Activated CD8-positive, alpha-beta memory T cell treated with anti-CD3 and anti-CD28 coated beads for 36 hours (primary cell): ENCODE data around the gene PTPRG. TPM values are rescaled to one million over a fixed set of nuclear protein-coding genes. Genes with fewer than 3 reads are reported as not detected.

Source experiments
- CTCF ChIA-PET: fragments of 350-600 bp; sonication (Branson Sonifier 250); formaldehyde crosslinking; loops from one replicate; lab custom pipeline; 2021; ENCODE audit warnings: antibody characterized with exemption; lab: Charles Lee
- POLR2A ChIA-PET: fragments of 350-600 bp; sonication (Branson Sonifier 250); formaldehyde crosslinking; loops from one replicate; lab custom pipeline; 2021; ENCODE audit warnings: antibody characterized with exemption; lab: Charles Lee
- total RNA-seq, 2 experiments: library from RNA; stranded (reverse); gene quantifications; one replicate each; pipeline ENCODE4 v1.2.3, GENCODE V29; 2021

Gene PTPRG
- total RNA-seq, 2 experiments from 2014 or later, result not detected

DNA sequence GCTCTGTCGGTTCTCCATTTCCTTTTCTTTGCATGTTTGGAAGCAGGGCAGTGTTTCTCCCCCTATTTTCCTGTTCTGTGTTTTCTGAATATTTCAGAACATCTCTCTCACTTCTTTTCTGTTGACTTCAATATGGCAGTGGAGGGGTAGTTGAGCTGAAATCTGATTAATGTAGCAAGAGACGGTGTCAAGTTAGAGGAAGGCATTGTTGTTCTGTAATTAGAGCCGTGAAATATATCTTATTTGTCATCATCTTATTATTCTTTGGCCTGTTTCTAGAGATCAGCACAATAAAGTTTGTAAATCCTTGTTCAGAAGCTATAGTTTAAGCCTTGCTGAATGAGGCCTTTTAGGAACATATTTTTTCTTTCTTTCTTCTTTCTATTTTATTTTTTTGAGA is 353.9 kb downstream of the PTPRG start:
- ChIA-PET CTCF (interaction anchor here (0.5 kb wide), 1 partner anchor 74 kb away, joined by 4 read pairs; no protein-coding TSS in a partner anchor), POLR2A (no interaction called here)

DNA sequence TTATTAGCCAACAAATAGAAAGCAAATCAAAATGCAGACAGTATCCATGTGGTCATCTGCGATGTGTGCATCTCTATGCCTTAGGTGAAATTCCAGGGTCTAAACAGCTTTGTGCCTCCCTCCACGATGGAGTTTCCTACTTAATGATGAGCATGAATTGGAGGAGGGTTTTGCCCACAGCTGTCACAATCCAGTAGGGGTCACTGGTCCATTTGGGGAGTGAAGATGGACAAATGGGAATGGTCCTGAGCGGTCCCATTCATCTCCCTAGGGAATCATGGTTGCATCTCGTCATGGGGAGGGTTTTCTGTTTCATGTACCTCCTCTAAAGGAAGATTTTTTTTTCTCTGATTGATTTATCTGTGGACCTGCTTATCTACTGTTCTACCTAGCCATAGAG is 358.0 kb downstream of the PTPRG start:
- ChIA-PET CTCF (no interaction called here), POLR2A (no interaction called here)

DNA sequence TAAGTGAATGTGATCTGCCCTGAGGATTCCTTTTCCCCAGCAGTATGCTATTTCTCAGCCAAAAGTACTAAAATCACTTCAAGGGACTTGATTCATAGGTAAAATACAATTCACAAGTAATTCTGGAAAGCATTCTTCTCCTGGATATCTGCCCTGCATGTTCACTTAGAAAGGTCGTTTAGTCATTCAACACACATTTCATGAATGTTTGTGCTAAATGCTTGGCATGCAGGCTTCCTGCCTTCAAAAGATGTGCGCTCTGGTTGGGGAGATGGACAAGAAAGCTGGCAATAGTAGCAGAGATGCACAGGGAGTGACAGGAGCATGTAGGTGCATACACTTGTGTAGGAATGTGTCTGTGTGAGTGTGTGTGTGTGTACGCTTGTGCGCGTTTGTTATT is 360.7 kb downstream of the PTPRG start:
- CTCF ChIA-PET, result no interaction called here
- POLR2A ChIA-PET, result no interaction called here

- CTCF ChIA-PET, result no interaction called here
- POLR2A ChIA-PET, result no interaction called here
Observed at GRCh38 chr3:61924090-61924735, 362.8 kb downstream of the PTPRG start.

GRCh38 chr3:61924991-61925390 is 363.6 kb downstream of the PTPRG start:
- ChIA-PET CTCF (no interaction called here), POLR2A (no interaction called here)

- ChIA-PET CTCF (no interaction called here), POLR2A (no interaction called here)
Observed at GRCh38 chr3:61925721-61926120, 364.4 kb downstream of the PTPRG start.

GRCh38 chr3:61926923-61927322 is 365.6 kb downstream of the PTPRG start:
- ChIA-PET CTCF (no interaction called here), POLR2A (no interaction called here)

GRCh38 chr3:61927332-61927731 is 366.0 kb downstream of the PTPRG start:
- ChIA-PET CTCF (no interaction called here), POLR2A (interaction anchor here (0.6 kb wide), 1 partner anchor 251 kb away, joined by 8 read pairs; no protein-coding TSS in a partner anchor)

GRCh38 chr3:61928039-61928438 is 366.7 kb downstream of the PTPRG start:
- CTCF ChIA-PET, result no interaction called here

DNA sequence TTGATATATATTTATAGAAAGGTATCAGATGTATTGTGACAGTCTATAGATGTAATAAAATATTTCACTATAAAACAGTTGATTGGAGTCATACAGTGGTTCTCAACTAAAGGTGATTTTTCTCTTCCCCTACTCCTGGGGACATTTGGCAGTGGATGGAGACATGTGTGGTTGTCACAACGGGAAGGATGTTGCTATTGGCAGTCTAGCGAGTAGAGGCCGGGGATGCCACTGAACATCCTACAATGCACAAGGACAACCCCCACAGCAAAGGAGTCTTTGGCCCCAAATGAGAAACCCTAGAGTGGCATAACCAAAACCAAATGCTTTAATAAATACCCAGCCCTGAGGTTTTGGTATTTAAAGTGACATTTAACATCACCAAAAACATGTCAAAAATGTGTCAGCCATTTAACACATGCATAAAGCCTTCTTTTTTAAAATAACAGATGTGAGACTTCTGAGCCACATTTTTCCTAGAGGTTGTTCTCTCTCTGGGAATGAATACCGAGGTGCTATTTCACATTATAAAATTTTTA is 367.5 kb downstream of the PTPRG start:
- POLR2A ChIA-PET, result no interaction called here
- CTCF ChIA-PET, result no interaction called here

More at GRCh38 chr3:61928039-61928438, 366.7 kb downstream of the PTPRG start:
- POLR2A ChIA-PET, result interaction anchor here (0.6 kb wide), 1 partner anchor 251 kb away, joined by 8 read pairs; no protein-coding TSS in a partner anchor

GRCh38 chr3:61929617-61930016 is 368.2 kb downstream of the PTPRG start:
- CTCF ChIA-PET, result no interaction called here
- POLR2A ChIA-PET, result no interaction called here

- CTCF ChIA-PET, result no interaction called here
- POLR2A ChIA-PET, result no interaction called here
Observed at GRCh38 chr3:61932499-61932898, 371.1 kb downstream of the PTPRG start.

DNA sequence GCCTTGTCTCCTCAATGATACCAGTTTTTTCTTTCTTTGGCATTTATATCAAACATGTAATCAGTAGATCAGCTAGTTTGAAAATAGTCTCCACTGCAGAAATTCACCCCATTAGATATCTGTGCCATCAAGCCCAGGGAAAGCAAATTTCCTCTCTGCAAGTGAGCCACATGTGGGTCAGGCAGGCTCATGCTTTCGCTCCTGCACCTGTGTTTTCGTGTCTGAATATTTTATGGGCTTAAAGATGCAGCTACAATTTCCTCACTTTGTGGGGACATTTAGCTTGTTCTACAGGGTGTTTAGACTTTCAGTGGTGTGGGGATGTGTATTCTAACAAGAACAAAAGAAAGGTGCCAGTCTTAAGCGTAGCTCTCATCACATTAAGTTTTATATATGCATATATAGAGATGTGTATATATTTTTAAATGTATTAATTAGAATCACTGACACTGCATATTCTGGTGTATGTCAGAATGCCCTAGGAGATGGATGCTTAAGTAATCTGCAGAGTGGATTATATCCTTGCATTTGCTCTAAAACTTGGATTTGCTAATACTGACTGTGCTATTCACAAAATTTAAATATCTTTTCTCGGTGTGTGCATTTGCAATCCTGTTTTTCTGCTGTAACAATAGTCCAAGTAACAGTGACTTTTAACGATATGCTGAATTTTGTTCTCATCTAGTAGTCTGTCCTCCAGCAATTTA is 372.6 kb downstream of the PTPRG start:
- ChIA-PET POLR2A (no interaction called here), CTCF (no interaction called here)

- ChIA-PET CTCF (no interaction called here), POLR2A (no interaction called here)
Observed at GRCh38 chr3:61934505-61934871, 373.1 kb downstream of the PTPRG start.

DNA sequence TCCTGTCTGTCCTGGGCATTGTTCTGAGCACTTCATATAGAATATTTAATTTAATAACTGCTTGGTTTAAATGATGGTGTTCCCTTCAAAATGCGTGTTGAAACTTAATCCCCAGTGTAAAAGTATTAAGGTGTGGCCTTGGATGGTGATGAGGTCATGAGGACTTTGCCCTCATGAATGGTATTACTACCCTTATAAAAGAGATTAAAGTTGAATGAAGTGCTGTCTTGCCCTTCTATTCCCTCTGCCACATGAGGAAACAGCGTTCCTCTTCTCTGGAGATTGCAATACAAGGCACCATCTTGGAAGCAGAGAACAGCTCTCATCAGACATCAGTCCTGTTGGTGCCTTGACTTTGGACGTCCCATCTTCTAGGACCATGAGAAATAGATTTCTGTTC is 374.4 kb downstream of the PTPRG start:
- POLR2A ChIA-PET, result no interaction called here
- CTCF ChIA-PET, result no interaction called here

- CTCF ChIA-PET, result no interaction called here
- POLR2A ChIA-PET, result no interaction called here
Observed at GRCh38 chr3:61936344-61936937, 375.1 kb downstream of the PTPRG start.

DNA sequence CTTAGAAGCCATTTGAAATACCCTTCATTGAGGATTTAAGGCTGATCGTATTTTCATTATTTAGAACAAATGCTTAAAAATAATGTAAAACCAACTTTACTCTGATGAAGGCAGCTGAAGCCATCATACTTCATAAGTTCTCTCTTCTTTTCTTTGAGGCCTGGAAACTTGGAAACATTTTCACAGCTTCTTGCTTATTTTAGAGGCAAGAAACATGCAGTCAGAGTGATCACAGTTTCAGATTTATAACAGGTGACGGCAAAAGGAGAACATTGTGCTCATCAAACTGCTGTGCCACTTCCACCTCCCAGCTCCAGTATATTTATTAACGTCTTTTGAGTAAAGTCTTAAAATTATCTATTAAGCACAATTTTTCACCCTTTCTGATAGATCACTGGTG is 376.1 kb downstream of the PTPRG start:
- ChIA-PET CTCF (no interaction called here), POLR2A (interaction anchor here (0.6 kb wide), 1 partner anchor 25 kb away, joined by 4 read pairs; no protein-coding TSS in a partner anchor)

DNA sequence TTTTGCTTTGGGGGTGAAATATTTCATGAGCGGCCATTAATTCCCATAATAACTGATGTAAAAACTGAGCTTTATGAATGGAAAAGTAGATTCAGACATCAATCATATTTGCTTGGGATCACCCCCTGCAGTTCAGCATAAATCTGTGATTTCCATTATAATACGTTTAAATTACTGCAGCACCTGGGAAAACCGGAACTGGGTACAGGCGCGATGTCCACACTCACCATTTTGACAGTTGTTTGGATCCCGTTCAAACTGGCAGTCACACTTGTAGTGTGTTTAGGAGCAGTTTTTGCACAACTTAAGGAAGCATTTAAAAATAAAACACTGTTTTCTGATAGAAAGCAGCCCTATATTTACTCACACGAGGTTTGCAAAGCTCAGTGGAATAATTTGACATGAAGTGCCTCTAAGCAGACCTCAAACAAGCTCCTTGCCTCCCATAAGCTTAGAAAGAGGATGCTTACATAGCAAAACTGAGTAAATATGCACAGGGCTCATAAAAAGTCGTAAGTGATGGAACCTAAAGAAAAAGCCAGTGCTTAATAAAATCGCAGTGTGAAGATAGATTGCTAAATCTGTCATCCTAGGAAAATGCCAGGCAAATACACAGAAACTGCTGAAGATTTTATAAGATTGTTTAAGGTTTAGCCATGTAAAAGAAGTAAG is 377.6 kb downstream of the PTPRG start:
- POLR2A ChIA-PET, result no interaction called here
- CTCF ChIA-PET, result no interaction called here

DNA sequence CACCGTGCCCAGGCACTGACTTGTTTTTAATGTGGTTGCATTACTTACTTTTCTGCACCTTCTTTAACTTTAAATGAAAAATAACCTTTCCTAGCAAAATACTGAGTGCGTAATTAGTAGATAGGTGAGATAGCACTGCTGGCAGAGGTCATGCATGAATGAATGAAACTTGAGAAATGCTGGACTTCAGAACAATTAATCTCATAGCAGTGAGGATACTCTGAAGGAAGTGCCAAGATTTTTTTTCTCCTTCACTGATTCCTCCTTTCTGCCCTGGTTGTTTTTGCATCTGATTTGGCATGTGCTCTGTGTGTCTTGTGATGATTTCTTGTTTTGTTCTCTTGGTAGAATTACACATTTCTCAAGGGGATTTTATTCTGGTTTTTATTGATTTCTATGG is 378.9 kb downstream of the PTPRG start:
- POLR2A ChIA-PET, result no interaction called here
- CTCF ChIA-PET, result no interaction called here

DNA sequence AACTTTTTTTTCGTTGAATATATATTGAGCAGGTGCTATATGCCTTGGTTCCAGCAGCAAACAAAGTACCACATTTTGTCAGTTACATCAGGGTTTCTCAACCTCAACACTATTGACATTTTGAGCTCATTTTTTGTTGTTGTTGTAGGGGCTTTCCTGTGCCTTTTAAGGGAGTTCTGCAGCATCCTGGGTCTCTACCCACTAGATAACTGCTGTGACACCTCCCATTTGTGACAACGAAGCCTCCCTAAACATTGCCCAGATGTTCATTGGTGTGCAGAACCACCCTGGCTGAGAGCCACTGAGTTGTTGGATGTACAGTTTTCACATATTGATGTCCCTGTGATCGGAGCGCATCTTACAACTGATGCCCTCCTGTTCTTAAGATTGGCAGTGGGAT is 382.6 kb downstream of the PTPRG start:
- POLR2A ChIA-PET, result no interaction called here
- CTCF ChIA-PET, result no interaction called here
